Upper lobe of right lung (tissue), 1 donor: Measurements from ENCODE around the gene IHH. TPM values are rescaled to one million over a fixed set of nuclear protein-coding genes. Genes with fewer than 3 reads are reported as not detected.
A peak's percentile ranks its signal among the peaks of the same experiment; 100 is the strongest.

Experiments used
- ATAC-seq: fragments of 200-7000 bp; cut with Tn5 transposase; one replicate; pipeline ENCODE4 v1.9.1; 2020; ENCODE audit warnings: mild to moderate bottlenecking, moderate library complexity
- DNase-seq: peaks from one replicate; pipeline ENCODE4 v3.0.0-alpha.2; 2020
- H3K27ac ChIP-seq: fragments of 200-600 bp; one replicate; pipeline ENCODE4 v1.8.0; 2022
- H3K27me3 ChIP-seq: fragments of 200-600 bp; one replicate; pipeline ENCODE4 v1.8.0; 2022; ENCODE audit warnings: mild to moderate bottlenecking
- H3K36me3 ChIP-seq: fragments of 200-600 bp; one replicate; pipeline ENCODE4 v1.8.0; 2022
- H3K4me1 ChIP-seq: fragments of 200-600 bp; one replicate; pipeline ENCODE4 v1.8.0; 2022
- H3K4me3 ChIP-seq: fragments of 200-600 bp; one replicate; pipeline ENCODE4 v1.8.0; 2022; ENCODE audit warnings: mild to moderate bottlenecking
- H3K9me3 ChIP-seq: fragments of 200-600 bp; one replicate; pipeline ENCODE4 v1.8.0; 2022
- intact Hi-C: fragments of 100-400 bp; cut with DNase I; formaldehyde crosslinking; loops from one replicate; pipeline ENCODE4 v1.11.0; 2022
- total RNA-seq: library from RNA; stranded (reverse); fragmentation: NEBNext Ultra II Directional; extraction: Animal tissue kit (Norgen Biotek cat#: 25700); gene quantifications from one replicate; pipeline ENCODE4 v1.2.1, GENCODE V29; 2021
- TF ChIP-seq, protein P1 (sequence below): fragments of 200-600 bp; IDR thresholded peaks from one replicate; pipeline ENCODE4 v1.8.0; 2022; ENCODE audit warnings: antibody characterized with exemption
- donor health status: DM: no; HTN: yes; CAD: no; lungs with severe emphysema.

IHH gene
- total RNA-seq, 1 donor from 2014 or later: 0.69 TPM

DNA sequence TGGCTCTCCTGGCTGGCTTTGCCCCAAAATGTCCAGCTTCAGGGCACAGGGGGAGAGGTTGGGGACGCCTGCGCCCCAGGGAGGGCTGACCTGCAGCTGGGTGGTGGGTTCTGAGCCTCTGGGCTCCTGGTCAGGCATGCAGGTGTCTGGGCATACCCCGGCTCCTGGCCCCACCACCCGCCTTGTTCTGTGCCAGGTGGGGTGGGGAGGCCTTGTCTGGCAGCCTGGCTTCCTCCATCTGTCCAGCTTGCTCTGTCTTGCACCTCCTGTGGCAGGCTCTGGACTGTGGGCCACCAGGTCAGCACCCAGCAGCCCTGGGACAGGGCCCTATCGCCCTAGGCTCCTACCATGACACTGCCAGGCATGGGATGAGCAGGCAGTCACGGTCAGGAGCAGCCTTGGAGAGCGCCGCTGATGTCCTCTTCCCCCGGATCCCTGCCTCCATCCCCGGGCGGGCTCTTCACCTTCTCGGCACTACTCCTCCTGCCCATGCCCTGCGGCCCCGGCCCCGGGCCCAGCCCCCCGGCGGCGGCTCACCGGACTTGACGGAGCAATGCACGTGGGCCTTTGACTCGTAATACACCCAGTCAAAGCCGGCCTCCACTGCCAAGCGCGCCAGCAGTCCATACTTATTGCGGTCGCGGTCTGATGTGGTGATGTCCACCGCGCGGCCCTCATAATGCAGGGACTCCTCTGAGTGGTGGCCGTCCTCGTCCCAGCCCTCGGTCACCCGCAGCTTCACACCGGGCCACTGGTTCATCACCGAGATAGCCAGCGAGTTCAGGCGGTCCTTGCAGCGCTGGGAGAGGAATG is 3.6 kb downstream of the IHH start:
- Histone ChIP-seq H3K4me1 (peaks cover 30% of the 10 kb centered on the region), H3K36me3 (no peaks in the 10 kb centered on the region), H3K27me3 (peaks cover 72% of the 10 kb centered on the region), H3K4me3 (no peak overlapping the region), H3K9me3 (no peaks in the 10 kb centered on the region), H3K27ac (no peak overlapping the region)
- intact Hi-C loops: no loop called here
- TF ChIP-seq, protein P1, sequence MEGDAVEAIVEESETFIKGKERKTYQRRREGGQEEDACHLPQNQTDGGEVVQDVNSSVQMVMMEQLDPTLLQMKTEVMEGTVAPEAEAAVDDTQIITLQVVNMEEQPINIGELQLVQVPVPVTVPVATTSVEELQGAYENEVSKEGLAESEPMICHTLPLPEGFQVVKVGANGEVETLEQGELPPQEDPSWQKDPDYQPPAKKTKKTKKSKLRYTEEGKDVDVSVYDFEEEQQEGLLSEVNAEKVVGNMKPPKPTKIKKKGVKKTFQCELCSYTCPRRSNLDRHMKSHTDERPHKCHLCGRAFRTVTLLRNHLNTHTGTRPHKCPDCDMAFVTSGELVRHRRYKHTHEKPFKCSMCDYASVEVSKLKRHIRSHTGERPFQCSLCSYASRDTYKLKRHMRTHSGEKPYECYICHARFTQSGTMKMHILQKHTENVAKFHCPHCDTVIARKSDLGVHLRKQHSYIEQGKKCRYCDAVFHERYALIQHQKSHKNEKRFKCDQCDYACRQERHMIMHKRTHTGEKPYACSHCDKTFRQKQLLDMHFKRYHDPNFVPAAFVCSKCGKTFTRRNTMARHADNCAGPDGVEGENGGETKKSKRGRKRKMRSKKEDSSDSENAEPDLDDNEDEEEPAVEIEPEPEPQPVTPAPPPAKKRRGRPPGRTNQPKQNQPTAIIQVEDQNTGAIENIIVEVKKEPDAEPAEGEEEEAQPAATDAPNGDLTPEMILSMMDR: no peak
- ATAC-seq (no peak), DNase-seq (no peak)

DNA sequence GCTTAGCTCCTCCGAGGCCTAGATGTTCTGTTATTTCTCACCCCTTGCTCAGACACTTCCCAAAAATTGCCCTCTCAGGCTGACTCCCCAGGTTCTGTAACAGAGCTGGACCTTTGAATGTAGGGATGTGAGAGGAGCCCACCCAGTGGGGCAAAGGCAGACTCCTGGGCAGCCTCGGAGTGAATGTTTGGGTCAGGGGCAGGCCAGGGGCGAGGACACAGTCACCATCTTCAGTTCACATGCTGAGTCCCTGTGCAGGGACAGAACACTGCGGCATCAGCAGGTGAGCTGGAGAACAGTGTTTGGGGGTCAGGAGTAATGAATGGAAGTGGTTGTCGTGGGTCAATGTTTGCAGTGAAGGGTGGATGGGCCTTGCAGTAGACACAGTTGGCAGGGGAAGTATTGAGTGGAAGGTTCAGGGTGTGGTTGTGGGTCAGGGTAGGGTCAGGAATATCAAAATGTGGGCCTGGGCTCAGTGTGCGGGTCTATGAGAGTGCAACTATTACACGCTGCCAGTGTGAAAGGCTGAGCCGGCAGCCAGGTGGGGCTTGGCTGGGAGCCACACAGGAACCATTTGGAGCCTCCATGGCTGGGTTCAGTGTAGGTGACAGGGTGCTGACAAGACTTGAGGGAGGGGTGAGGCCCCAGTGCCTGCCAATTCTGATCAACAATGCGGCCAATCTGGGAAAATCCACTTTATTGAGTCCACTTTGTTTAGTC is 4.4 kb downstream of the IHH start:
- TF ChIP-seq, protein P1: no peak
- Histone ChIP-seq H3K4me3 (no peak overlapping the region), H3K27ac (no peak overlapping the region), H3K27me3 (peaks cover 66% of the 10 kb centered on the region), H3K36me3 (no peaks in the 10 kb centered on the region), H3K4me1 (peaks cover 30% of the 10 kb centered on the region), H3K9me3 (no peaks in the 10 kb centered on the region)
- intact Hi-C loops: no loop called here
- DNase-seq (no peak), ATAC-seq (no peak)

DNA sequence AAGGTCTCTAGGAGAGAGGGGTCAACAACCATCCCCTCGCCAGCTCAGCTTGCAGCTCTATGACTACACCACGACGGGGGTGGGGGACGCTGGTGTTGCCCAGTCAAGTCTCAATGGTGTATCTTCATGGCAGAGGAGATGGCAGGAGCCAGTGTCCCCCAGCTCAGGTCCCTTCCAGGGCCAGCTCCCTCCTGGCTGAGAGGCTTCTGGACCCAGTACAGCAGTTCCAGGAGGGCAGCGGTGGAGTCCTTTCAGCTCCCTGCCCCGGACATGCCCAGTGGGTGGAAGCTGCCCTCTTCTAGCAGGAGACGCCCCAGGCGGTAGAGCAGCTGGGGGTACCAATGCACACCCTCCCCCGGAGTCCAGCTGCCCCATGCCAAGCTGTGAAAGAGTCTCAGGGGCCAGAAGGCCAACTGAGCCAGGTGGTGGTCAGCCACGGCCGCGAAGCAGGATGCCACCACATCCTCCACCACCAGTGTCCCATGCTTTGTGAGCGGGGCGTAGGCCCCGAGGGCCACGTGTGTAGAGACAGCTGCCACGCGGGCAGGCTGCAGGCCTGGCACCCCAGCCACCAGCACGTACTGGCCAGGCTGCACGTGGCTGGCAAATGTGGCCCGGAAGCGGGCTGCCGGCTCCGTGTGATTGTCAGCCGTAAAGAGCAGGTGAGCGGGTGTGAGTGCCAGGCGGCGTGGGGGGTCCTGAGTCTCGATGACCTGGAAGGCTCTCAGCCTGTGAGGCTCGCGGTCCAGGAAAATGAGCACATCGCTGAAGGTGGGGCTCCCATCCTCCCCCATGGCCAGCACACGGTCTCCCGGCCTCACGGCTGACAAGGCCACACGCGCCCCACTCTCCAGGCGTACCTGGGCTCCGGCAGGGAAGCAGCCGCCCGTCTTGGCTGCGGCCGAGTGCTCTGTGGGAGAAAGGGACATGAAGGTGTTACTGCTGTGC is 5.5 kb downstream of the IHH start:
- no peak overlapping the region for H3K4me3 ChIP-seq
- no peak overlapping the region for H3K27ac ChIP-seq
- no peaks in the 10 kb centered on the region for H3K36me3 ChIP-seq
- DNase-seq: no peak
- TF ChIP-seq, protein P1: no peak
- H3K4me1 ChIP-seq: peaks cover 28% of the 10 kb centered on the region
- peaks cover 57% of the 10 kb centered on the region for H3K27me3 ChIP-seq
- intact Hi-C loops: no loop called here
- no peaks in the 10 kb centered on the region for H3K9me3 ChIP-seq
- ATAC-seq: no peak

DNA sequence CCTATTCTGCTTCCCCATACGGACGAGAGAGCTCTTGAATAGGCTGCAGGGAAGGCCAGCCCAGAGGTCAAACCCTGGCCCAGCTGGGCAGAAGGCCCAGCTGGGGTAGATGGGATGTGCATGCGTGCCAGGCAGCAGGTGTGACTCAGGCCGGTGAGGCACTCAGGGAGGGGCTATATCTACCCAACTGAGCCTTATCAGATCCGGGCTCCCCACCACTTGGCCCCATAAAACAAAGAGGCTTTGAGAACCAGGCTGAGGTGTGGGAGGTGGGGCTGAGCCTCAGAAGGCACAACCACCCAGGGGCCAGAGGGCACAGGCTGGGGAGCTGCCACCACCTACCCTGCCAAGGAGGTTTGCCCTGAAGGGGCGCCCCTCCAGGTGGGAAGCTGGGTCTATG is 11.4 kb downstream of the IHH start:
- H3K36me3 ChIP-seq: no peaks in the 10 kb centered on the region
- H3K4me3 ChIP-seq: no peak overlapping the region
- no peaks in the 10 kb centered on the region for H3K9me3 ChIP-seq
- intact Hi-C loops: no loop called here
- ATAC-seq (peak; percentile 12), DNase-seq (no peak)
- no peak overlapping the region for H3K27ac ChIP-seq
- TF ChIP-seq, protein P1: no peak
- no peaks in the 10 kb centered on the region for H3K4me1 ChIP-seq
- peaks cover 32% of the 10 kb centered on the region for H3K27me3 ChIP-seq

DNA sequence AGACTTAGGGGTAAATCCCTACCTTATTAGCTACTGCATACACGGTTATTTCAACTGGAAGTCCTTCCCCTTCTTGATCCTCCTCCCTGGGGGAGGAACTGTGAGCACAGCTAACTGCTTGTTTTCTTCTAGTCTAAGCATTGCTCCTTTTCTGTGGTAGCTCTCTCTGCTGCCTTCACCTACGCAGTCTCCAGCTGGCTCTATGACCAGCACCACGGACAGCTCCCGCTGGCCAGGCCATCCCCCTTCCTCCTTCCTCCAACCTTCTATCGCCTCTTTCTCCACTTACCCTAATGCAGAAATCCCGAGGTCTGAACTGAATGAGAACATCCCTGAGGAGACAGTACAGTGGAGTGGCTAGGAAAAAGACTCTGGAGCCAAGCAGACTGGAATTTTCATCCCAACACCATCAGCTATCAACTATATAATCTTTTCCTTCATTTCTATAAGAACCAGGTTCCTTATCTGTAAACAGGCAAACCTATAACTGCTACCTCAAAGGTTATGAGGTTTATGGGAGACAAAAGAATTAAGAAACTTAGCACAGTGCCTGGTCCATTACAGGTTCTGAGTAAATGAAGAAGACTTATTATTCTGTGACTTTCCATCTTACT is 14.7 kb downstream of the IHH start:
- H3K4me3 ChIP-seq: no peak overlapping the region
- H3K27me3 ChIP-seq: peaks cover 50% of the 10 kb centered on the region
- no peaks in the 10 kb centered on the region for H3K36me3 ChIP-seq
- ATAC-seq (peak; percentile 54), DNase-seq (no peak)
- no peaks in the 10 kb centered on the region for H3K9me3 ChIP-seq
- H3K27ac ChIP-seq: no peak overlapping the region
- intact Hi-C loops: no loop called here
- TF ChIP-seq, protein P1: no peak
- no peaks in the 10 kb centered on the region for H3K4me1 ChIP-seq
